ENCODE results near the gene RANGAP1. TPM values are rescaled to one million over a fixed set of nuclear protein-coding genes. Genes with fewer than 3 reads are reported as not detected.
"Not testable (repeated sequence)": the region's sequence is repeated elsewhere in the genome, so short reads cannot be mapped to it uniquely, and the experiment has no call there.

RANGAP1 gene
- total RNA-seq, 6 donors from 2014 or later, result 27.0 to 60.8 (median 52.4) TPM

DNA sequence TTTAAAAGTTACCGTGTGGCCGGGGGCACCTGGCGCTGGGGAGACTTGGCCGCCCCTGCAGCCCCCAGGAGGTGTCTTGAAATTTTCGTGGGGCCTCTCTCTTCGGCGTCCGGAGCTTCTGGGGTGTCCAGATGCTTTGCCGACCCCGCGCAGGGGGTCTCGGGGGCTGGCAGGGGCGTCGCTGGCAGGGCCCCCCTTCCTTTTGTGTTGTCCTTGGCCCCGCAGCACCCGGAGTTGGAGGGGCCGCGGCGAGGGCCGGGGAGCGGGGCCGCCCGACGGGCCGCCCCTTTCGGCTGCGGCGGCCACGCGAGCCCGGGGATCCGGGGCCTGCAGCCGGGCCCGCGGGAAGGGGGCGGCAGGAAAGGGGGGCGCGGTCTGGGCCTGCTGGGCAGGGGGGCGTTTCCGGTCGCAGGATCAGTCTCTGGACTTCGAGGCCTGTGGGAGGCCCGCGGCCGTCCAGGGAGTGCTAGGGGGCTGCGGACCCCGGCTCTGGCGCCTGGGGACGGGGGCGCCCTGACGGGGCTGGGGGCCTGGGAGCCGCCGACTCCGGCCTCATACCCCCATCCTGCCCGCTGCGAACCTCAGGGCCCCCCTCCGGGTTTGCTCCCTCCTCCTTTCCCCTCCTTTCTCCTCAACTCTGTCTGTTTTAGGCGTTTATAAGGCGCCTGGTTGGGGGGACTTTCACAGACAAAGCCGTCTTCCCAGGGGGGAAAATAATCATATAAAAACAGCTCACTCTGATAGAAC is 16.2 kb upstream of the RANGAP1 start:
- Histone ChIP-seq H3K27ac (peak overlapping the region; percentile 86 to 96 (median 88)), H3K27me3 (no peaks in the 10 kb centered on the region), H3K4me3 (peak overlapping the region; percentile 81 to 96 (median 88)), H3K36me3 (peaks cover 0 to 3% (median 0%) of the 10 kb centered on the region in 4 donors), H3K4me1 (peaks cover 18 to 38% (median 20%) of the 10 kb centered on the region in 4 donors), H3K9me3 (no peaks in the 10 kb centered on the region)
- 1 to 2% methylated on average over 17 to 36 of the region's 60 CpGs for WGBS, 2 donors
- DNase-seq (peak in 1 of 2 donors; percentile 85), ATAC-seq (ENCODE audit: low FRiP score in 2 of 2) (peak in 1 of 2 donors; percentile 57)
- TF ChIP-seq EP300 (IDR thresholded peaks at IDR 0.05), result no peak
- TF ChIP-seq, protein P1, sequence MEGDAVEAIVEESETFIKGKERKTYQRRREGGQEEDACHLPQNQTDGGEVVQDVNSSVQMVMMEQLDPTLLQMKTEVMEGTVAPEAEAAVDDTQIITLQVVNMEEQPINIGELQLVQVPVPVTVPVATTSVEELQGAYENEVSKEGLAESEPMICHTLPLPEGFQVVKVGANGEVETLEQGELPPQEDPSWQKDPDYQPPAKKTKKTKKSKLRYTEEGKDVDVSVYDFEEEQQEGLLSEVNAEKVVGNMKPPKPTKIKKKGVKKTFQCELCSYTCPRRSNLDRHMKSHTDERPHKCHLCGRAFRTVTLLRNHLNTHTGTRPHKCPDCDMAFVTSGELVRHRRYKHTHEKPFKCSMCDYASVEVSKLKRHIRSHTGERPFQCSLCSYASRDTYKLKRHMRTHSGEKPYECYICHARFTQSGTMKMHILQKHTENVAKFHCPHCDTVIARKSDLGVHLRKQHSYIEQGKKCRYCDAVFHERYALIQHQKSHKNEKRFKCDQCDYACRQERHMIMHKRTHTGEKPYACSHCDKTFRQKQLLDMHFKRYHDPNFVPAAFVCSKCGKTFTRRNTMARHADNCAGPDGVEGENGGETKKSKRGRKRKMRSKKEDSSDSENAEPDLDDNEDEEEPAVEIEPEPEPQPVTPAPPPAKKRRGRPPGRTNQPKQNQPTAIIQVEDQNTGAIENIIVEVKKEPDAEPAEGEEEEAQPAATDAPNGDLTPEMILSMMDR (IDR thresholded peaks at IDR 0.05), result no peak
- TF ChIP-seq POLR2A (IDR thresholded peaks at IDR 0.05), result no peak
- TF ChIP-seq POLR2AphosphoS5 (IDR thresholded peaks at IDR 0.05), result no peak

DNA sequence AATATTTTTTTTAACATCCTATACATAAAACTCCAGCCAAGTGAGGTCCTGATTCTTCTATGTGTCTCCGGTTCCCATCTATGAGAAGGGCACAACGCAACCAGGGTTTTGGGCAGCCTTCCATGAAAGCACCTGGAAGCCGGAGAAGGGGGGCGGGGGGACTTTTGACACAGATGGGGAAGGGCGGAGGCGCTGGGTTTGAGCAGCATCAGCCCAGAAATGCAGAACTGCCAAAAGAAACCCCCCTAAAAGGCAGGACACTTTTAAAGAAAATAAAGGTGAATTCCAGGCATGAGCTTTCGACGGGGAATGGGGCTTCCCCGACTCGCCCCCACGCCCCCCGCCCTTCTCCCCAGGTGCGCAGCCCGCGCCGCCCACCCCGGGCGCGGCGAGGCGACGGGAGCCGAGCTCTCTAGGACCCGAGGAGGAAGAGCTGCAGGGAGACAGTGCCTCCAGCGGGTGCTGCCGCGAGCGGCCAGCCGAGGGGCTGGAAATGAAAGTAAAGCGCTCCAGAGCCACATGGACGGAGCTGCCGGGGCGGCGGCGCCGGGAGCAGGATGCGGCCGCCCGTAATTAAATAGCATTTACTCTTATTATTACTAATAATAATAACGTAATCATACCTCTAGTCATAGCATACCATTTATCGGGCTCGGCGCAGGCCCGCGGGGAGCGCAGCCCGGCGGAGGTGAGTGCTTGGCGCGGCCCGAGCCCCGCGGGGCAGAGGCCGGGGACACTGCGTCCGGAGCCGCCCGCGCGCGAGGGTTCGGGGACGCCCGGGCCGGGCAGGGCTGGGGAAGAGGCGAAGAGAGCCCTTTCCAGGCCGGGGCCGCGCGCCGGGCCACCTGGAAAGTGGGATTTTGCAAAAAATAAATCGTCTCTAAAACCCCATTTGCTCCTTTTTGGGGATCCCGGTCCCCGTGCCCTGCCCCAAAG is 15.4 kb upstream of the RANGAP1 start, which contains the start of gene ZC3H7B:
Gene ZC3H7B, plus strand, starts transcription at position 441 of the 936 bp plus-strand sequence. CDS start 19,136 bp downstream, outside the sequence.
- peaks cover 0 to 3% (median 0%) of the 10 kb centered on the region in 4 donors for H3K36me3 ChIP-seq
- H3K27ac ChIP-seq, result peak within 1 kb of the TSS; percentile 86 to 96 (median 88)
- peak within 1 kb of the TSS; percentile 81 to 96 (median 88) for H3K4me3 ChIP-seq
- 1 to 2% methylated on average over 24 to 74 of the region's 74 CpGs for WGBS, 2 donors
- H3K9me3 ChIP-seq, result no peaks in the 10 kb centered on the region
- peak; percentile 88 to 95 for DNase-seq
- TF ChIP-seq POLR2A (IDR thresholded peaks at IDR 0.05) (peak in 3 of 4 donors; percentile 50 to 67 (median 60)), POLR2AphosphoS5 (IDR thresholded peaks at IDR 0.05) (peak; percentile 69 to 76), EP300 (IDR thresholded peaks at IDR 0.05) (no peak)
- TF ChIP-seq, protein P1 (IDR thresholded peaks at IDR 0.05), result peak; percentile 32 to 73 (median 48)
- peak; percentile 94 to 97 for ATAC-seq (ENCODE audit: low FRiP score in 2 of 2)
- no peaks in the 10 kb centered on the region for H3K27me3 ChIP-seq
- H3K4me1 ChIP-seq, result peaks cover 18 to 38% (median 20%) of the 10 kb centered on the region in 4 donors

DNA sequence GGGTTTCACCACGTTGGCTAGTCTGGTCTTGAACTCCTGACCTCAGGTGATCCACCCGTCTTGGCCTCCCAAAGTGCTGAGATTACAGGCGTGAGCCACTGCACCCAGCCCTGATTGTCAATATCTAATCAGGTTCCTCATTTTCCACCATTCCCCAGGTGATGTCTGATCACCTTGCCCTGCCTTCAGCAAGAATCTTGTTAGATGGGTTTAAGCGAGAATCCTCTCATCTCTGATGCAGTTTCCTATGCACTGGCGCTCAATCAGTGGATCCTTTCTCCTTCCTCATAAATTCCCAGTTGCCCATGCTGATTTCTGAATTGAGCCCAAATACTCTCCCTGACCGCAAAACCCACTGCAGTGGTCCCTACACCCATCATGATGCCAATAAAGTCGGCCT is 14.7 kb upstream of the RANGAP1 start:
- Histone ChIP-seq H3K4me3 (peak overlapping the region in 3 of 4 donors; percentile 81 to 96 (median 90)), H3K27ac (peak overlapping the region; percentile 86 to 96 (median 88)), H3K9me3 (no peaks in the 10 kb centered on the region), H3K27me3 (no peaks in the 10 kb centered on the region), H3K4me1 (peaks cover 14 to 38% (median 18%) of the 10 kb centered on the region in 4 donors), H3K36me3 (peaks cover 0 to 3% (median 0%) of the 10 kb centered on the region in 4 donors)
- no peak for TF ChIP-seq POLR2A (IDR thresholded peaks at IDR 0.05)
- TF ChIP-seq, protein P1 (IDR thresholded peaks at IDR 0.05), result no peak
- no peak for TF ChIP-seq EP300 (IDR thresholded peaks at IDR 0.05)
- no peak for TF ChIP-seq POLR2AphosphoS5 (IDR thresholded peaks at IDR 0.05)
- 38 to 48% methylated on average over 7 of the region's 7 CpGs for WGBS, 2 donors
- ATAC-seq (ENCODE audit: low FRiP score in 2 of 2) (no peak), DNase-seq (no peak)

DNA sequence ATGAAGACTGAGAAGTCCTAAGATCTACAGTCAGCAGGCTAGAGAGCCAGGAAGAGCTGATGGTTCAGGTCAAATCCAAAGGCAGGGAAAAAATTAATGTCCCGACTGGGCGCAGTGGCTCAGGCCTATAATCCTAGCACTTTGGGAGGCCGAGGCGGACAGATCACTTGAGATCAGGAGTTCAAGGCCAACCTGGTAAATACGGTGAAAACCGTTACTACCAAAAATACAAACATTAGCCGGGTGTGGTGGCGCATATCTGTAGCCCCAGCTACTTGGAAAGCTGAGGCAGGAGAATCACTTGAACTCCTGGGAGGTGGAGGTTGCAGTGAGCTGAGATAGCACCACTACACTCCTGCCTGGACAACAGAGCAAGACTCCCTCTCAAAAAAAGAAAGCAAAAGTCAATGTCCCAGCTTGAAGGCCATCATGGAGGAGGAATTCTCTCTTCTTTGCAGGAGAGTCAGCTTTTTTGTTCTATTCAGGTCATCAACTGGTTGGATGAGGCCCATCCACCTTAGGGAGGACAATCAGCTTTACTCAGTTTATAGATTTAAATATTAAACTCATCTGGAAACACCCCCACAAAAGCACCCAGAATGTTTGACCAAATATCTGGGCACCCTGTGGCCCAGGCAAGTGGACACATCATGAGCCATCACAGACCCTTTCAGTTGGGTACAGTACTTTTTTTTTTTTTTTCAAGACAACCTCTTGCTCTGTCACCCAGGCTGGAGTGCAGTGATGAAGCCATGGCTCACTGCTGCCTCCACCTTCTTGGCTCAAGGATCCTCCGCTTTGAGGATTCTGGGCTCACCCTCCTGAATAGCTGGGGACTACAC is 11.1 kb upstream of the RANGAP1 start:
- H3K27ac ChIP-seq, result no peak overlapping the region
- no peaks in the 10 kb centered on the region for H3K9me3 ChIP-seq
- DNase-seq, result no peak
- ATAC-seq (ENCODE audit: low FRiP score in 2 of 2), result no peak
- 96 to 97% methylated on average over 9 of the region's 9 CpGs for WGBS, 2 donors
- H3K4me1 ChIP-seq, result peaks cover 5 to 7% (median 6%) of the 10 kb centered on the region in 4 donors
- H3K27me3 ChIP-seq, result no peaks in the 10 kb centered on the region
- TF ChIP-seq POLR2A (IDR thresholded peaks at IDR 0.05) (no peak), EP300 (IDR thresholded peaks at IDR 0.05) (no peak), POLR2AphosphoS5 (IDR thresholded peaks at IDR 0.05) (no peak)
- TF ChIP-seq, protein P1 (IDR thresholded peaks at IDR 0.05), result no peak
- H3K4me3 ChIP-seq, result no peak overlapping the region
- no peaks in the 10 kb centered on the region for H3K36me3 ChIP-seq

DNA sequence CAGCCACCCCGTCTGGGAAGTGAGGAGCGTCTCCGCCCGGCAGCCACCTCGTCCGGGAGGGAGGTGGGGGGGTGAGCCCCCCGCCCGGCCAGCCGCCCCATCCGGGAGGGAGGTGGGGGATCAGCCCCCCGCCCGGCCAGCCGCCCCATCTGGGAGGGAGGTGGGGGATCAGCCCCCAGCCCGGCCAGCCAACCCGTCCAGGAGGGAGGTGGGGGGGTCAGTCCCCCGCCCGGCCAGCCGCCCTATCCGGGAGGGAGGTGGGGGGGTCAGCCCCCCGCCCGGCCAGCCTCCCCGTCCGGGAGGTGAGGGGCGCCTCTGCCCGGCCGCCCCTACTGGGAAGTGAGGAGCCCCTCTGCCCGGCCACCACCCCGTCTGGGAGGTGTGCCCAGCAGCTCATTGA is 8.8 kb upstream of the RANGAP1 start:
- DNase-seq; H3K36me3 ChIP-seq; ATAC-seq (ENCODE audit: low FRiP score in 2 of 2); H3K9me3 ChIP-seq; H3K4me1 ChIP-seq; H3K27me3 ChIP-seq; H3K4me3 ChIP-seq: not testable (repeated sequence)
- WGBS, 2 donors, result 80% methylated on average over 2 of the region's 28 CpGs; no CpG with 5 or more reads in 1 of the 2 donors
- H3K27ac ChIP-seq, result peak overlapping the region in 1 of 4 donors; percentile 71
